ENCODE measurements around the gene NEURL3.
A peak's percentile ranks its signal among the peaks of the same experiment; 100 is the strongest.
"Not testable (repeated sequence)": the region's sequence is repeated elsewhere in the genome, so short reads cannot be mapped to it uniquely, and the experiment has no call there.

NEURL3 gene

DNA sequence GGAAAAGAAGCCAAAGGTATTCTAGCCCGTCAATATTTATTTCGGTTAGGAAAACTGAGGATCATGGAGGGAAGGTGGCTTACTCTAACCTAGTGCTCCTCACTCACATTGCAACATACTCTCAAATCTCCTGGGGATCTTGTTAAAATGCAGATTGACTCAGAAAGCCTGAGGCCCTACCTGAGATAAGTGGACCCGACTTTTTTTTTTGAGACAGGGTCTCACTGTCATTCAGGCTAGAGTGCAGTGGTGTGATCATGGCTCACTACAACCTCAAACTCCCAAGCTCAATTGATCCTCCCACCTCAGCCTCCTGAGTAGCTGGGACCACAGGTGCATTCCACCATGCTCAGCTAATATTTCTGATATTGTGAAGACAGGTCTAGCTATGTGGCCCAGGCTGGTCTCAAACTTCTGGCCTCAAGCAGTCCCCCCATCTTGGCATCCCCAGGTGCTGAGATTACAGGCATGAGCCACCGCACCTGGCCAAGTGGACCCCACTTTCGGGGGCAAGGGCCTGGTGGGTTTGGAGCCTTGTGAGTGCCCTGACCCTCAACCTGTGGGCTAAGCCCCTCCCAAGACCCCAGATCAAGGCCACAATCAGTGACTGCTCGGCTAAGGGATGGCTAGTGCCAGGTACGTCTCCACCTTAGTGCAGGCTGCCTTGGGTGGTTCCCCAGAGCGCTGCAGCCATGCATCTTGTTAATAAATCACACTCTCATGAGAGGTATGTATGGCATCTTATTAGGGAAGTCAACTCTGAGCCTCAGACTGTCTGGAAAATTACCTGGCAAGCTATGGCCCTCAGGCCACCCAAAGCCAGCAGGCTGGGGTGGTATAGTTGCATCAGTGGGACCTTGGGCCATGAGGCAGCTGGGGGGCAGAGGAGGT lies 1.1 kb upstream of the NEURL3 start:
- no peak for DNase-seq

GRCh38 chr2:96503637-96504243 lies 1.4 kb downstream of the NEURL3 start:
- no peak for DNase-seq

DNA sequence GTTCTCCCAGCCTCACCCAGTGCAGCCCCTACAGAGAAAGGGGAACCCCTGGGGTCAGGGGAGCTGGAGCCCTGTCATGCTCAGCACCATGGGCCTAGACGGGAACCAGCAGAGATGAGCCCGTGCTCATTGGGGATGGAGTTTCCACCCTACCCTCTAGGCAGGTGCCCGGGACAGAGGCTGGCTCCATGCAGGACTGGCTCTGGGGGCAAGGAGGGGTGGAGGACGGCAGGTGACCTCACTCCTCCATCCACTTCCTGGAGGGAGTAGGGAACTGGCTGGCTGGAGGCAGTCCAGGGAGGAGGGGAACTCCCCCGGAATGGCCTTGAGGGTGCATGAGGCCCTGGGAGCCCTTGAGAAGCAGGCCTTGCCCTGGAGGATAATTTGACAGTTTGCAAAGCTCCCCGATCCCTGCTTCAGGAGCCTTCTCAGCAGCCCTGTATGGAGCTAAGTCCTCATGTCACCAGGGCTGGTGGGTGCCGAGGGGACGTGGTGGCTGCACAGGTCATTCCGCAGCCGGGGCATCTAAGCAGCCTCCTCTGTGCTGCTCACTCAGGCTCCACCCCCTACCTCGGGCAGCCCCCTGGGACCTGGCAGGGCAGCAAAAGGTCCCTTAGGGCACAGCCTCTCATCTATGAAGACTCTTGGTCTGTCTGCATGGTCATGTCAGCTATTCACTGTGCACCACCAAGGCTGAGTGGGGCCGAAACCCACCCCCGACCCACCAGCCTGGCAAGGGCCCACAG lies 2.1 kb downstream of the NEURL3 start:
- no peak for DNase-seq

- DNase-seq = no peak
Measured at GRCh38 chr2:96501886-96502810, 3.0 kb downstream of the NEURL3 start.

GRCh38 chr2:96501471-96501874 lies 3.7 kb downstream of the NEURL3 start:
- no peak for DNase-seq

GRCh38 chr2:96500385-96501066 lies 4.6 kb downstream of the NEURL3 start:
- no peak for DNase-seq

- no peak for DNase-seq
Measured at GRCh38 chr2:96499061-96499960, 5.8 kb downstream of the NEURL3 start.

DNA sequence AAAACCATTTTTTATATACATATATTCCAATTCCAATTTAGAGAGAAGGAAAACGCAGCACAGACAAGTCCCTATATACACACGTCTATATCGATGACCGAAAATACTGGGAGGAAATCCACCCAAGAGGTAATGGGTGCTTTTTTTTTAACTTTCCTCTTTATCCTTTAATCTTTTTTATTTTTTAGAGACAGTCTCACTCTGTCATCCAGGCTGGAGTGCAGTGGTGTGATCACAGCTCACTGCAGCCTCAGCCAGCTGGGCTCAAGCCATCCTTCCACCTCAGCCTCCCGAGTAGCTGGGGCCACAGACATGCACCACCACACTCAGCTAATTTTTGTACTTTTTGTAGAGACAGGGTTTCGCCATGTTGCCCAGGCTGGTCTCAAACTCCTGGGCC lies 6.5 kb downstream of the NEURL3 start:
- not testable (repeated sequence) for DNase-seq

- DNase-seq = no peak
Measured at GRCh38 chr2:96498021-96498431, 7.1 kb downstream of the NEURL3 start.

DNA sequence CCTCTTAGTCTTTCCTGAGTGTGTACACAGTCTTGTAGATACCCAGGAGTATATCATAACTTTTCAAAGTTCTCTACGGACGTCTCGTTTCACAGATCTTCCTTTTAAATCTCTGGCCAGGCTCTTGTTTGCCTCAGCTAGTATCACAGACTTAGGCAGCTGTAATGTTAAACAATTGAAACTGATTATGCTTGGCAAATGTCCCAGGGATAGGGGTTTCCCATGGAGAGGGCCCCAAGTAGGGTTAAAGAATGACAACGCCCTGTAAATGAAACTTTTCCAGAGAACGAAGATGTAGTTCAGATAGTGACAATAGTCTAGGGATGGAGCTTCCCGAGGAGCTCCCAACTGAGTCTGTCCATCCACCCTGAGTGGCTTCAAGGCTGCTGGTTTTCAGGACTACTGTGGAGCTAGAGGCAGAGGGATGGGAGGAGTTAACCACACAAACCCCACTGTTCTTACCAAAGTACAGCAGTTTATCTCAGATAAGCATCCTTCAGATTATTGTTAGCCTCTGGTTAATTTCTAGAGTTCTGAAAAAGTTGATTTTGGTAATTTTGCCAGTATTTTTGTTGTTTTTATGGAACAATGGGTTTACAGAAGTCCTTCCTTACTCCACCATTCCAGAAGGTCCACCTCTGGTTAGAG lies 9.1 kb downstream of the NEURL3 start:
- DNase-seq = no peak

DNA sequence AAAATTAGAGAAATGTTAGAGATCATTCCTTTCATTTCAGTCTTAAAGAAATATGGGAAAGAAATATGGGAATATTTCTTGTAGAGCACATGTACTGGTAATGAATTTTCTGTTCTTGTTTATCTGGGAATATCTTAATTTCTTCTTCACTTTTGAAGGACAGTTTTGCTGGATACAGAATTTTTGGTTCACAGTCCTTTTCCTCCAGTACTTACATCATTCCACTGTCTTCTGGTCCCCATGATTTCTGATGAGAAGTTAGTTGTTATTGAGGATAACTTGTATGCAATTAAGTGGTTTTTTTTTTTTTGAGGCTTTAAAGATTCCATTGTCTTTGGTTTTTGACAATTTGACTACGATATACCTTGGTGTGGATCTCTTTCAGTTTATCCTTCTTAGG lies 11.0 kb downstream of the NEURL3 start:
- no peak for DNase-seq

GRCh38 chr2:96493072-96493471 lies 12.1 kb downstream of the NEURL3 start:
- no peak for DNase-seq

GRCh38 chr2:96491860-96492497 lies 13.2 kb downstream of the NEURL3 start:
- DNase-seq = no peak

DNA sequence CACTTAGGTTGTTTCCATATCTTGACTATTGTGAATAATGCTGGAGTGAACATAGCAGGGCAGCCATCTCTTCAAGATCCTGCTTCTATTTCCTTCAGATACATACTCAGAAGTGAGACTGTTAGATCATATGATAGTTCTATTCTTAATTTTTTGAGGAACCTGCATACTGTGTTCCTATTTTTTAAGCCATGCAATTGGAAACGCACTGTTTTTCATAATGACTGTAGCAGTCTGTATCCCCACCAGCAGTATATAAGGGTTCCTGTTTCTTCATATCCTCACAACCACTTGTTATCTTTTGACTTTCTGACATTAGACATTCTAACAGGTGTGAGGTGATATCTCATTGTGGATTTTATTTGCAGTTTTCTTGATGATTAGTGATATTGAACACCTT lies 15.5 kb downstream of the NEURL3 start:
- DNase-seq = no peak

GRCh38 chr2:96489261-96489660 lies 15.9 kb downstream of the NEURL3 start:
- no peak for DNase-seq

- no peak for DNase-seq
Measured at GRCh38 chr2:96486696-96487095, 18.5 kb downstream of the NEURL3 start.

- DNase-seq = peak; percentile 82
Measured at GRCh38 chr2:96485751-96486651, 19.2 kb downstream of the NEURL3 start.

DNA sequence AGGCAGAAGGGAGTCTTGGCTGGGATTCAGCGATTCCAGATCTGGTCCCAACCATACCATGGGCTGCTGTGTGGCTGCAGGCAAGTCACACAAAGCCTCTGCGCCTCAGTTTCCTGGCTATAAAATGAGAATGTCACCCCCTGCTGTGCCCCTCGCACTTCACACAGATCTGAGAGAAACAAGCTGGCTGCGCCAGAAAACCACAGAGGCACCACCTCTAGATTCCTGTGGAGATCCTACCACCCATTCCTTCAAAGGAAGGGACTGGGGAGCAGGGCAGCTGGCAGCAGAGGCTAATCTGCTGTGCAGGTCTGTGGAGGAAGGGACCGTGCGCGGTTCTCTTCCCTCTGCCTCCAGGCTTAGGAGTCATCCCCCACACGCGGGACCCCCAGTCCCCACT lies 19.8 kb downstream of the NEURL3 start:
- no peak for DNase-seq

DNA sequence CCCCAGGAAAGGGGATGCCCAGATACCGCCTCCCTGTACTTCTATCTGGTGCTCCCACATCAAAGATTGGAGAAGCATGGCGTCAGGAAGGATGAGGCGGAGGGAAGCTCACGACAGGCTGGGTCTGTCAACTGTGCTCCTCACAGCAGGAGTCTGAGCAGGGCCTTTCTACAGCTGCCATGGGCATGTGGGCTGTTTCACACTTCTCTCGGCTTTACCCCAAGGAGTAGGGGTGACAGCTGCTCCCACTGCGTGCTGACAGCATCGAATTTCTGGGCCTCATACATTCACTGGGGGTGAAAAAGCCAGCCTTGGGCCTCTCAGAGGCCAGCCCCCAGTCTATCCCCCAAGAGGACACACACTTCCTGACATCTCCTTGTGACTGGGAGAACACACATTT lies 21.1 kb downstream of the NEURL3 start:
- no peak for DNase-seq

Data from stimulated activated naive CD4-positive, alpha-beta T cell treated with Interleukin-2 at 50 U/mL for 16 hours (primary cell).